K562 (cell line): ENCODE results near the gene CEBPE. TPM values are rescaled to one million over a fixed set of nuclear protein-coding genes. Genes with fewer than 3 reads are reported as not detected.

Experiments
- ARID1B ChIP-seq: fragments of 450-650 bp; IDR thresholded peaks from 2 replicates; pipeline ENCODE4 v1.6.1; 2016; ENCODE audit warnings: antibody characterized with exemption, mild to moderate bottlenecking, inconsistent platforms
- CBX5 ChIP-seq: IDR thresholded peaks from 2 replicates; pipeline ENCODE4 v1.6.1; 2014; ENCODE audit warnings: low read depth, borderline replicate concordance
- DDX20 ChIP-seq: fragments of 450-650 bp; IDR thresholded peaks from 2 replicates; pipeline ENCODE4 v1.6.1; 2016; ENCODE audit warnings: missing genetic modification characterization, low read depth, mild to moderate bottlenecking, missing compliant biosample characterization, moderate library complexity
- HEY1 ChIP-seq: fragments of 250-450 bp; sonication (Bioruptor Pico); IDR thresholded peaks from 2 replicates; pipeline ENCODE4 v1.5.0; 2020; ENCODE audit warnings: mild to moderate bottlenecking, moderate library complexity, borderline replicate concordance
- MAZ ChIP-seq, 2 experiments: fragments of 450-650 bp in 1 of 2; sonication (generic) in 1 of 2; formaldehyde crosslinking; IDR thresholded peaks in 1 of 2; conservative IDR thresholded peaks in 1 of 2; 2 replicates each; pipeline versions ENCODE4 v1.4.0 to v1.5.0; 2020; ENCODE audit warnings: mild to moderate bottlenecking in 1 of 2, missing genetic modification reagents in 1 of 2
- NBN ChIP-seq: fragments of 450-650 bp; IDR thresholded peaks from 2 replicates; pipeline ENCODE4 v1.6.1; 2016; ENCODE audit warnings: low read depth, mild to moderate bottlenecking
- NEUROD1 ChIP-seq: fragments of 150-350 bp; IDR thresholded peaks from 2 replicates; pipeline ENCODE4 v1.6.1; 2014; ENCODE audit warnings: borderline replicate concordance, low read length, low read depth; ENCODE audit not compliant: partially characterized antibody
- NFIC ChIP-seq: fragments of 450-650 bp; IDR thresholded peaks from 2 replicates; pipeline ENCODE4 v1.6.1; 2017; ENCODE audit warnings: mild to moderate bottlenecking, inconsistent platforms
- NR2C1 ChIP-seq, 2 experiments: fragments of 450-650 bp; IDR thresholded peaks; 2 replicates each; pipeline ENCODE4 v1.6.1; 2017; ENCODE audit warnings: mild to moderate bottlenecking in 2 of 2, antibody characterized with exemption in 1 of 2, inconsistent platforms in 1 of 2, missing compliant biosample characterization in 1 of 2, missing genetic modification characterization in 1 of 2
- RFX1 ChIP-seq: fragments of 450-650 bp; IDR thresholded peaks from 2 replicates; pipeline ENCODE4 v1.6.1; 2016; ENCODE audit warnings: mild to moderate bottlenecking, moderate library complexity
- TSC22D4 ChIP-seq: fragments of 450-650 bp; IDR thresholded peaks from 2 replicates; pipeline ENCODE4 v1.6.1; 2016; ENCODE audit warnings: missing genetic modification characterization, missing biosample characterization, control low read depth
- ZMIZ1 ChIP-seq, 2 experiments: fragments of 150-350 bp in 1 of 2; IDR thresholded peaks; 2 replicates each; pipeline ENCODE4 v1.6.1; 2012 to 2016; ENCODE audit warnings: low read depth in 2 of 2, low read length in 2 of 2, mild to moderate bottlenecking in 1 of 2, moderate library complexity in 1 of 2
- ZNF12 ChIP-seq: sonication (generic); formaldehyde crosslinking; IDR thresholded peaks from 2 replicates; pipeline ENCODE4 v1.4.0; 2020; ENCODE audit warnings: mild to moderate bottlenecking, missing genetic modification reagents
- ZNF518B ChIP-seq: fragments of 250-450 bp; sonication (Bioruptor Pico); IDR thresholded peaks from 2 replicates; pipeline ENCODE4 v1.5.0; 2021; ENCODE audit warnings: mild to moderate bottlenecking, moderate library complexity
- ZNF707 ChIP-seq: fragments of 250-450 bp; sonication (Bioruptor Pico); conservative IDR thresholded peaks from 2 replicates; pipeline ENCODE4 v1.8.0; 2022; ENCODE audit warnings: inconsistent platforms, mild to moderate bottlenecking, moderate library complexity
- polyA plus RNA-seq, 8 experiments: library from polyadenylated mRNA; depleted of rRNA in 4 of 8; stranded (reverse) in 5 of 8; unstranded in 3 of 8; fragments of >200 nt; fragmentation: Nextera tagmentation in 2 of 8; fragmentation: Illumina TruSeq in 1 of 8; extraction: Ambion mirVana in 2 of 8; extraction: Trizol in 1 of 8; gene quantifications; 2 replicates each; pipeline versions ENCODE4 v1.2.1 to v1.2.3, GENCODE V29; 2011 to 2014; ENCODE audit warnings: inconsistent platforms in 1 of 8, missing spikeins in 1 of 8
- total RNA-seq, 7 experiments: library from RNA; depleted of rRNA in 6 of 7; stranded (reverse); fragments of >200 nt in 6 of 7; fragmentation: Illumina TruSeq in 2 of 7; extraction: Trizol in 2 of 7; gene quantifications; 2 replicates each; pipeline versions ENCODE4 v1.2.1 to v1.2.3, GENCODE V29; 2011 to 2021; ENCODE audit warnings: low replicate concordance in 1 of 7
- TF ChIP-seq, protein P1 (sequence below), 3 experiments: IDR thresholded peaks in 2 of 3; conservative IDR thresholded peaks in 1 of 3; 2 replicates each; pipeline ENCODE4 v1.5.1; 2011 to 2012; ENCODE audit warnings: low read length in 3 of 3, mild to moderate bottlenecking in 3 of 3, control low read depth in 2 of 3, improper control_type of control experiment in 1 of 3, inconsistent platforms in 1 of 3, low read depth in 1 of 3, mixed read lengths in 1 of 3, moderate library complexity in 1 of 3; ENCODE audit not compliant: insufficient read depth in 2 of 3
- TF ChIP-seq, protein P2 (sequence below): sonication (generic); formaldehyde crosslinking; IDR thresholded peaks from 2 replicates; pipeline ENCODE4 v1.8.0; 2022; ENCODE audit warnings: missing genetic modification reagents, mild to moderate bottlenecking, borderline replicate concordance

Gene CEBPE
- total and polyA plus RNA-seq, 9 of the 15 experiments (the other 6 are each of a cell fraction or from before 2014, with no cell fraction given): 0.09 to 0.15 (median 0.13) TPM; not detected in 6

DNA sequence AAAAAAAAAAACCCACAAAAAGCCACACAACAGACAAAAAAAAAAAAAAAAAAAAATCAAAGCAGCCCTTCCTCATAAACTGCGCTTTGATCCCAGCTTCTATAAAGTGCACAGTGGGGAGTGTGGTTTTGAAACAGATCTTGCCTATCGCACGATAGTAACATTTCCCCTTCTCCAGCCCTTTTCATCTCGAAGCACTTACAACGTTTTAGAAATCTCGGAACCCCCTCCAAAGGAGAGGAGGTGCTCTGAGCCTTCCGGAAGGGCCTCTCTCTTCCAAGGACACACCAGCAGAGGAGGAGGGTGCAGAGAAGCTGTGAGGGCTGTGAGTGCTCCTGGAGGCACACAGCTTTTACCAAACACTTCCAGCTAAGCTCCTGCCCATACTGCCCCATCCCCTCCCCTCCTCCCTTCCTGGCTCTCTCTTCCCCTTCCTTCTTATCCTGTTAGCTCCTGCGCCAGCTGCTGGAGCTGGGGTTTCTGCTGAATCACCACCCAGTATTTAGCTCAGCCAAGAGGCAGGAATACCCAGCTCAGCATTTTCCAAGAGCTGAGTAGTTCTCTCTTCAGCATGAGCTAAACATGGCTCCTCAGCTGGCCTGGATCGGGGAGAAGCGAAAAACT, 36.0 kb upstream of the CEBPE start (continued):
- TF ChIP-seq, protein P1, sequence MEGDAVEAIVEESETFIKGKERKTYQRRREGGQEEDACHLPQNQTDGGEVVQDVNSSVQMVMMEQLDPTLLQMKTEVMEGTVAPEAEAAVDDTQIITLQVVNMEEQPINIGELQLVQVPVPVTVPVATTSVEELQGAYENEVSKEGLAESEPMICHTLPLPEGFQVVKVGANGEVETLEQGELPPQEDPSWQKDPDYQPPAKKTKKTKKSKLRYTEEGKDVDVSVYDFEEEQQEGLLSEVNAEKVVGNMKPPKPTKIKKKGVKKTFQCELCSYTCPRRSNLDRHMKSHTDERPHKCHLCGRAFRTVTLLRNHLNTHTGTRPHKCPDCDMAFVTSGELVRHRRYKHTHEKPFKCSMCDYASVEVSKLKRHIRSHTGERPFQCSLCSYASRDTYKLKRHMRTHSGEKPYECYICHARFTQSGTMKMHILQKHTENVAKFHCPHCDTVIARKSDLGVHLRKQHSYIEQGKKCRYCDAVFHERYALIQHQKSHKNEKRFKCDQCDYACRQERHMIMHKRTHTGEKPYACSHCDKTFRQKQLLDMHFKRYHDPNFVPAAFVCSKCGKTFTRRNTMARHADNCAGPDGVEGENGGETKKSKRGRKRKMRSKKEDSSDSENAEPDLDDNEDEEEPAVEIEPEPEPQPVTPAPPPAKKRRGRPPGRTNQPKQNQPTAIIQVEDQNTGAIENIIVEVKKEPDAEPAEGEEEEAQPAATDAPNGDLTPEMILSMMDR (IDR thresholded peaks at IDR 0.05 in 2 of 3, conservative IDR thresholded peaks at IDR 0.05 in 1 of 3; ENCODE audit: insufficient read depth in 2 of 3, low read depth in 1 of 3, low read length in 3 of 3): no peak
- no peak for TF ChIP-seq ZNF518B (CRISPR knock-in tag)
- peak; percentile 29; the same call in 1 of the 2 replicates for TF ChIP-seq NFIC
- no peak; a peak in 1 of 4 replicates for TF ChIP-seq ZMIZ1 (IDR thresholded peaks at IDR 0.05; ENCODE audit: low read depth in 2 of 2, low read length in 2 of 2)
- no peak for TF ChIP-seq TSC22D4 (tag)
- TF ChIP-seq, protein P2, sequence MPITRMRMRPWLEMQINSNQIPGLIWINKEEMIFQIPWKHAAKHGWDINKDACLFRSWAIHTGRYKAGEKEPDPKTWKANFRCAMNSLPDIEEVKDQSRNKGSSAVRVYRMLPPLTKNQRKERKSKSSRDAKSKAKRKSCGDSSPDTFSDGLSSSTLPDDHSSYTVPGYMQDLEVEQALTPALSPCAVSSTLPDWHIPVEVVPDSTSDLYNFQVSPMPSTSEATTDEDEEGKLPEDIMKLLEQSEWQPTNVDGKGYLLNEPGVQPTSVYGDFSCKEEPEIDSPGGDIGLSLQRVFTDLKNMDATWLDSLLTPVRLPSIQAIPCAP (CRISPR knock-in tag): no peak
- TF ChIP-seq MAZ (CRISPR knock-in tag; conservative IDR thresholded peaks at IDR 0.05 in 1 of 2, IDR thresholded peaks at IDR 0.05 in 1 of 2): no peak
- TF ChIP-seq CBX5: no peak
- no peak for TF ChIP-seq RFX1
- TF ChIP-seq NR2C1 (IDR thresholded peaks at IDR 0.05): no peak
- no peak for TF ChIP-seq NR2C1 (tag; IDR thresholded peaks at IDR 0.05)
- no peak for TF ChIP-seq ZNF707 (CRISPR knock-in tag)
- TF ChIP-seq HEY1 (CRISPR knock-in tag): no peak
- TF ChIP-seq NEUROD1: no peak
- TF ChIP-seq ARID1B: peak; percentile 70
- no peak for TF ChIP-seq DDX20 (tag)
- 0 out of 2 replicates have a peak, but pooled peaks have one; percentile 34 for TF ChIP-seq NBN
- no peak for TF ChIP-seq ZNF12 (CRISPR knock-in tag)
